ENCODE results near the gene ING5. TPM values are rescaled to one million over a fixed set of nuclear protein-coding genes. Genes with fewer than 3 reads are reported as not detected.
A peak's percentile ranks its signal among the peaks of the same experiment; 100 is the strongest.

The ING5 gene
- total and polyA plus RNA-seq, 8 donors: 19.9 to 160 (median 32.4) TPM

- Histone ChIP-seq H3K36me3 (peaks cover 0 to 30% (median 23%) of the 10 kb centered on the region in 4 donors), H3K4me3 (no peak overlapping the region), H3K9me3 (no peaks in the 10 kb centered on the region), H3K4me1 (peaks cover 0 to 18% (median 14%) of the 10 kb centered on the region in 4 donors), H3K27me3 (peaks cover 0 to 28% (median 0%) of the 10 kb centered on the region in 3 donors), H3K27ac (no peak overlapping the region)
- 86 to 94% (median 89%) methylated on average over 27 to 29 of the region's 29 CpGs for WGBS, 5 donors
- peak in 1 of 2 donors; percentile 4 for DNase-seq
- intact Hi-C loops (cut with DNase I; ENCODE audit: low total_unique reads): no loop called here
- TF ChIP-seq POLR2AphosphoS5 (IDR thresholded peaks at IDR 0.05) (no peak), EP300 (IDR thresholded peaks at IDR 0.05) (no peak), CTCF (IDR thresholded peaks at IDR 0.05) (no peak), POLR2A (IDR thresholded peaks at IDR 0.05) (no peak)
These were observed 66.4 kb downstream of the ING5 start for GRCh38 chr2:241768251-241768711.

- peaks cover 0 to 23% (median 17%) of the 10 kb centered on the region in 4 donors for H3K4me1 ChIP-seq
- H3K27me3 ChIP-seq: peaks cover 0 to 33% (median 4%) of the 10 kb centered on the region in 3 donors
- no peak overlapping the region for H3K27ac ChIP-seq
- TF ChIP-seq CTCF (IDR thresholded peaks at IDR 0.05) (no peak), POLR2AphosphoS5 (IDR thresholded peaks at IDR 0.05) (no peak), POLR2A (IDR thresholded peaks at IDR 0.05) (no peak), EP300 (IDR thresholded peaks at IDR 0.05) (no peak)
- H3K9me3 ChIP-seq: no peaks in the 10 kb centered on the region
- intact Hi-C loops (cut with DNase I; ENCODE audit: low total_unique reads): no loop called here
- peaks cover 0 to 25% (median 18%) of the 10 kb centered on the region in 4 donors for H3K36me3 ChIP-seq
- H3K4me3 ChIP-seq: no peak overlapping the region
- peak in 1 of 2 donors; percentile 1 for DNase-seq
- 82 to 97% (median 93%) methylated on average over 7 to 11 of the region's 11 CpGs for WGBS, 5 donors
These were observed 67.0 kb downstream of the ING5 start for GRCh38 chr2:241768850-241769249.

- DNase-seq: no peak
- intact Hi-C loops (cut with DNase I; ENCODE audit: low total_unique reads): no loop called here
These were observed 68.0 kb downstream of the ING5 start for GRCh38 chr2:241769819-241770184.

GRCh38 chr2:241770185-241770935 is 68.5 kb downstream of the ING5 start:
- peak in 1 of 2 donors; percentile 10 for DNase-seq
- no peaks in the 10 kb centered on the region for H3K9me3 ChIP-seq
- TF ChIP-seq POLR2AphosphoS5 (IDR thresholded peaks at IDR 0.05) (no peak), POLR2A (IDR thresholded peaks at IDR 0.05) (no peak), EP300 (IDR thresholded peaks at IDR 0.05) (no peak), CTCF (IDR thresholded peaks at IDR 0.05) (no peak)
- H3K36me3 ChIP-seq: peaks cover 0 to 17% (median 13%) of the 10 kb centered on the region in 4 donors
- intact Hi-C loops (cut with DNase I; ENCODE audit: low total_unique reads): no loop called here
- WGBS, 5 donors: 63 to 80% (median 69%) methylated on average over 5 to 27 of the region's 27 CpGs
- H3K4me1 ChIP-seq: peaks cover 4 to 36% (median 30%) of the 10 kb centered on the region in 4 donors
- no peak overlapping the region for H3K27ac ChIP-seq
- H3K27me3 ChIP-seq: peaks cover 0 to 48% (median 16%) of the 10 kb centered on the region in 3 donors
- no peak overlapping the region for H3K4me3 ChIP-seq

More at GRCh38 chr2:241769819-241770184, 68.0 kb downstream of the ING5 start:
- 73 to 100% (median 86%) methylated on average over 3 to 13 of the region's 13 CpGs for WGBS, 5 donors
- peaks cover 4 to 33% (median 25%) of the 10 kb centered on the region in 4 donors for H3K4me1 ChIP-seq
- no peak overlapping the region for H3K27ac ChIP-seq
- TF ChIP-seq CTCF (IDR thresholded peaks at IDR 0.05): no peak
- no peak for TF ChIP-seq POLR2A (IDR thresholded peaks at IDR 0.05)
- no peak for TF ChIP-seq POLR2AphosphoS5 (IDR thresholded peaks at IDR 0.05)
- TF ChIP-seq EP300 (IDR thresholded peaks at IDR 0.05): no peak
- no peak overlapping the region for H3K4me3 ChIP-seq
- H3K27me3 ChIP-seq: peaks cover 0 to 43% (median 11%) of the 10 kb centered on the region in 3 donors
- no peaks in the 10 kb centered on the region for H3K9me3 ChIP-seq
- peaks cover 0 to 17% (median 13%) of the 10 kb centered on the region in 4 donors for H3K36me3 ChIP-seq
